Measurements from ENCODE around the gene TAF11L3. TPM values are rescaled to one million over a fixed set of nuclear protein-coding genes. Genes with fewer than 3 reads are reported as not detected.
"Not testable (repeated sequence)": the region's sequence is repeated elsewhere in the genome, so short reads cannot be mapped to it uniquely, and the experiment has no call there.

The TAF11L3 gene
- total RNA-seq, 1 donor from 2014 or later = not detected

GRCh38 chr5:17511775-17512325 lies 6.3 kb upstream of the TAF11L3 start:
- no peak for TF ChIP-seq CTCF (conservative IDR thresholded peaks at IDR 0.05)
- H3K4me1 Mint-ChIP-seq (ENCODE audit: unreplicated experiment) = no peaks in the 10 kb centered on the region
- H3K27ac Mint-ChIP-seq = no peak overlapping the region
- no peak overlapping the region for H3K4me3 Mint-ChIP-seq
- no peaks in the 10 kb centered on the region for H3K27me3 Mint-ChIP-seq
- peaks cover 4% of the 10 kb centered on the region for H3K9me3 Mint-ChIP-seq
- no peaks in the 10 kb centered on the region for H3K36me3 Mint-ChIP-seq
- no peak for DNase-seq (ENCODE audit: extremely low spot score, unreplicated experiment)

- not testable (repeated sequence) for H3K4me1 Mint-ChIP-seq (ENCODE audit: unreplicated experiment); DNase-seq (ENCODE audit: extremely low spot score, unreplicated experiment); H3K9me3 Mint-ChIP-seq; H3K36me3 Mint-ChIP-seq; H3K4me3 Mint-ChIP-seq; H3K27me3 Mint-ChIP-seq; H3K27ac Mint-ChIP-seq
These were observed 641 bp upstream of the TAF11L3 start for GRCh38 chr5:17517526-17517925.

GRCh38 chr5:17519508-17519907 lies 1.3 kb downstream of the TAF11L3 start:
- H3K4me3 Mint-ChIP-seq; H3K4me1 Mint-ChIP-seq (ENCODE audit: unreplicated experiment); H3K36me3 Mint-ChIP-seq; H3K27me3 Mint-ChIP-seq; H3K27ac Mint-ChIP-seq; DNase-seq (ENCODE audit: extremely low spot score, unreplicated experiment); H3K9me3 Mint-ChIP-seq: not testable (repeated sequence)

GRCh38 chr5:17521501-17521900 lies 3.3 kb downstream of the TAF11L3 start, which contains the start of gene TAF11L4:
TSS of gene TAF11L4 (plus strand) at chr5:17521801.
- DNase-seq (ENCODE audit: extremely low spot score, unreplicated experiment); H3K4me3 Mint-ChIP-seq; H3K4me1 Mint-ChIP-seq (ENCODE audit: unreplicated experiment); H3K9me3 Mint-ChIP-seq; H3K36me3 Mint-ChIP-seq; H3K27me3 Mint-ChIP-seq; H3K27ac Mint-ChIP-seq: not testable (repeated sequence)

GRCh38 chr5:17524935-17525334 lies 6.8 kb downstream of the TAF11L3 start, which contains the start of gene TAF11L5:
TSS of gene TAF11L5 (plus strand) at chr5:17525235.
- not testable (repeated sequence) for H3K36me3 Mint-ChIP-seq; DNase-seq (ENCODE audit: extremely low spot score, unreplicated experiment); H3K9me3 Mint-ChIP-seq; H3K4me1 Mint-ChIP-seq (ENCODE audit: unreplicated experiment); H3K27me3 Mint-ChIP-seq; H3K27ac Mint-ChIP-seq; H3K4me3 Mint-ChIP-seq

GRCh38 chr5:17526504-17526903 lies 8.3 kb downstream of the TAF11L3 start:
- H3K27ac Mint-ChIP-seq; H3K9me3 Mint-ChIP-seq; H3K4me3 Mint-ChIP-seq; H3K27me3 Mint-ChIP-seq; H3K4me1 Mint-ChIP-seq (ENCODE audit: unreplicated experiment); H3K36me3 Mint-ChIP-seq: not testable (repeated sequence)
- DNase-seq (ENCODE audit: extremely low spot score, unreplicated experiment) = peak; percentile 90

GRCh38 chr5:17528369-17528768 lies 10.2 kb downstream of the TAF11L3 start, which contains the start of gene TAF11L6:
TSS of gene TAF11L6 (plus strand) at chr5:17528669.
- H3K27me3 Mint-ChIP-seq; H3K36me3 Mint-ChIP-seq; H3K4me1 Mint-ChIP-seq (ENCODE audit: unreplicated experiment); H3K27ac Mint-ChIP-seq; DNase-seq (ENCODE audit: extremely low spot score, unreplicated experiment); H3K4me3 Mint-ChIP-seq; H3K9me3 Mint-ChIP-seq: not testable (repeated sequence)

Other genes with a start within 250 kb of the TAF11L3 start
- not detected in 2 replicates for gene TAF11L2, start 20.1 kb upstream of the TAF11L3 start, total RNA-seq (ENCODE audit: low replicate concordance)
- gene TAF11L4, start 3.4 kb downstream of the TAF11L3 start, total RNA-seq (ENCODE audit: low replicate concordance) = not detected in 2 replicates
- not detected in 2 replicates for gene TAF11L5, start 6.9 kb downstream of the TAF11L3 start, total RNA-seq (ENCODE audit: low replicate concordance)
- gene TAF11L6, start 10.3 kb downstream of the TAF11L3 start, total RNA-seq (ENCODE audit: low replicate concordance) = not detected in 2 replicates
- not detected in 2 replicates for gene TAF11L7, start 67.4 kb downstream of the TAF11L3 start, total RNA-seq (ENCODE audit: low replicate concordance)
- gene TAF11L8, start 72.6 kb downstream of the TAF11L3 start, total RNA-seq (ENCODE audit: low replicate concordance) = not detected in 2 replicates
- not detected in 2 replicates for gene TAF11L9, start 76.0 kb downstream of the TAF11L3 start, total RNA-seq (ENCODE audit: low replicate concordance)
- gene TAF11L10, start 79.5 kb downstream of the TAF11L3 start, total RNA-seq (ENCODE audit: low replicate concordance) = not detected in 2 replicates
- gene TAF11L11, start 85.8 kb downstream of the TAF11L3 start, total RNA-seq (ENCODE audit: low replicate concordance) = not detected in 2 replicates
- gene TAF11L12, start 92.0 kb downstream of the TAF11L3 start, total RNA-seq (ENCODE audit: low replicate concordance) = not detected in 2 replicates
- gene TAF11L13, start 113.7 kb downstream of the TAF11L3 start, total RNA-seq (ENCODE audit: low replicate concordance) = not detected in 2 replicates
- gene TAF11L14, start 116.1 kb downstream of the TAF11L3 start, total RNA-seq (ENCODE audit: low replicate concordance) = not detected in 2 replicates